GM19468 (cell line): Measurements from ENCODE around the gene ADIRF.
"Not testable (repeated sequence)": the region's sequence is repeated elsewhere in the genome, so short reads cannot be mapped to it uniquely, and the experiment has no call there.

ENCODE experiments used
- ATAC-seq: cut with Tn5 transposase; IDR thresholded peaks from one replicate; pipeline ENCODE4 v1.9.1; 2021; ENCODE audit warnings: mild to moderate bottlenecking, moderate library complexity, moderate number of reproducible peaks; ENCODE audit not compliant: unreplicated experiment; ENCODE audit errors: extremely low read depth

ADIRF gene

DNA sequence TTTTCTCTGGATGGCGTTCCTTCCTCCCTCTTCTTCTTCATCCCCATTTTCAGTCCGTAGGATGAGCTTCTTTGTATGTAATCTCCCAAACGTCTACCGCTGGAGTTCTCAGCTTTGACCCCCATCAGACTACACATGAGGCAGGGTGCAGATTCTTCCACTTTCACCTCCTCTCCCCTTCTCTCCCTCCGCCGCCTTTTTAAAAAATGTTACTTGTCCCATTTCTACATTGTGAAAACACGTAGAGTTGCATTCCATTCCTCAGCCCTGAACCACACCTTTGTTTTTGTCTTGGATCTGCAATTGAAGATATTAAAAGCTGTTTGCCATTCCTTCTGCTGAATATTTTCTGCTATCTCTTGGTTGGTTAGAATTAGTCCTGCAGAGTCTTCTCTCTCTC, 6.2 kb downstream of the ADIRF start:
- ATAC-seq, result no peak

DNA sequence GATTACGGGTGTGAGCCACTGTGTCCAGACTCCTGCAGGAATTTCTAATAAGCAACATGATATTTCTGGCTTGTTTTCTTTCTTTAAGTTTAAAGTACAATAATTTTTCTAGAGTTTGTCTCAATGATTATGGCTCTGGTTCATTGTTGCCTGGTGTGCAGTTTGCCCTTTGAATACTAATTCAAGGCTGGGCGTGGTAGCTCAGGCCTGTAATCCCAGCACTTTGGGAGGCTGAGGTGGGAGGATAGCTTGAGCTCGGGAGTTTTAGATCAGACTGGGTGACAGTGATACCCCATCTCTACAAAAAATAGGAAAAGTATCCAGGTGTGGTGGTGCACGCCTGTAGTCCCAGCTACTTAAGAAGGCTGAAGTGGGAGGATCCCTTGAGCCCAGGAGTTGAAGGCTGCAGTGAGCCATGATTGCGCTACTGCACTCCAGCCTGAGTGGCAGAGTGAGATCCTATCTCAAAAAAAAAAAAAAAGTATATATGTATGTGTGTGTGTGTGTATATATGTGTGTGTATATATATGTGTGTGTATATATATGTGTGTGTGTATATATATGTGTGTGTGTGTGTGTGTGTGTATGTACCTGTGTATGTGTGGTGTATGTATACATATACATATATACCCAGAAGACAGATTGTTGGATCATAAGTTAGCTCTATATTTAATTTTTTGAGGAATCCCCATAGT, 8.2 kb downstream of the ADIRF start:
- ATAC-seq, result no peak

DNA sequence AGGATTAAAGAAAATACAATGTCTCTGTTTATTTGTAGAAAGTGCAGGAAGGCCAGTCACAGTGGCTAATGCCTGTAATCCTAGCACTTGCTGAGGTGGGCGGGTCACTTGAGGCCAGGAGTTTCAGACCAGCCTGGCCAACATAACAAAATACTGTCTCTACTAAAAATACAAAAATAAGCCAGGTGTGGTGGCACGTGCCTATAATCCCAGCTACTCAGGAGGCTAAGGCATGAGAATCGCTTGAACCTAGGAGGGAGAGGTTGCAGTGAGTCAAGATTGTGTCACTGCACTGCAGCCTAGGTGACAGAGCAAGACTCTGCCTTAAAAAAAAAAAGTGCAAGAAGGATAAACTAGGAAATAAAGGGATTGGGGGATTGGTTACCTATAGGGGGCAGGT, 10.2 kb downstream of the ADIRF start:
- ATAC-seq, result not testable (repeated sequence)

DNA sequence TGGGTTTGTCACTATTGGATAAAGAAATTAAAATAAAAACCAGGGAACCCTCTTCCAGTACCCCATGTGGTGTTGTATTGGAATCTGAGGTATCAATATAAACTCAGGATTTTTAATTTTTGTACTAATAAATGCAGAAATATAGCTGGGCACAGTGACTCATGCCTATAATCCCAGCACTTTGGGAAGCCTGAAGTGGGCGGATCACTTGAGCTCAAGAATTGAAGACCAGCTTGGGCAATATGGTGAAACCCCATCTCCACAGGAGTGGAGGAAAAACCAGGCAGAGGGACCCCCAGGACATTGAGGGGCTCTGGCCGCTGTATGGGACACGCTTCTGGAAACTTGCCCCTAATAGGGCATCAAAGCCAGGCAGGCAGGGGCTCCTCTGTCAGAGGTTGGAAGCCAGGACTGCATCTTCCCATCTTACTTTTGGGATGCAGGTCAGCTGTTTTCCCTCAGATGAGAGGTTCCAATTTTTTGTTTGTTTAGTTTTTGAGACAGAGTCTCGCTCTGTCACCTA, 11.1 kb downstream of the ADIRF start:
- no peak for ATAC-seq

DNA sequence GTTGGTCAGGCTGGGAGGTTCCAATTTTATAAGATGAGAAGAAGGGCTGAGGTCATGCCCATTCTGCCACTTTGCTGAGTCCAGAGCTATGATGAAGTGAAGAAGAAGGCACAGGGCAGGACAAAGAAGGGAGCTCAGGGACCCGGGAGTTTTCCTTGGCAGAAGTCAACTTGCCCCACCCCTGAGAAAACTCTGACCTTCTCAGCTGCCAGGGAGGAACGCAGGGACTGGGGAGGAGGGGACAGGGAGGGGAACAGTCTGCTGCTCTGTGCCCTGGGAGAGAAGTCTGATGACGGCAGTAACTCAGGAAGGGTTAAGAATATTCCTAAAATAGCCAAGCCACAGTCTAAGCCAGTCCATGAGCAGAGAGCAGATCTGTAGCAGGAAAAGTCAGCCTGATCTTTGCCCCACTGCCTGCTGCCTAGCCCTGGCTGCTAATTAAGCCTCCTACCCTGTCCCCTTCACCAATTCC, 11.7 kb downstream of the ADIRF start:
- ATAC-seq, result no peak

DNA sequence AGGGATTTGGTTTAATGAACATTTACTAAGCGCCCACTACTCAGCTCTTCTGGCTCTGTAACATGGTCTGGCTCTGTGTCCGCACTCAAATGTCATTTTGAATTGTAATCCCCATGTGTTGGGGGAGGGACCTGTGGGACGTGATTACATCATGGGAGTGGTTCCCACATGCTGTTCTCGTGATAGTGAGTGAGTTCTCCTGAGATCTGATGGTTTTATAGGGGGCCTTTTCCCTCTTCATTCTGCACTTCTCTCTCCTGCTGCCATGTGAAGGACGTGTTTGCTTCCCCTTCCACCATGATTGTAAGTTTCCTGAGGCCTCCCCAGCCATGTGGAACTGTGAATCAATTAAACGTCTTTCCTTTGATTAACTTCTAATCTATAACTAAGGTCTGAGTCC, 12.7 kb downstream of the ADIRF start:
- ATAC-seq, result not testable (repeated sequence)

DNA sequence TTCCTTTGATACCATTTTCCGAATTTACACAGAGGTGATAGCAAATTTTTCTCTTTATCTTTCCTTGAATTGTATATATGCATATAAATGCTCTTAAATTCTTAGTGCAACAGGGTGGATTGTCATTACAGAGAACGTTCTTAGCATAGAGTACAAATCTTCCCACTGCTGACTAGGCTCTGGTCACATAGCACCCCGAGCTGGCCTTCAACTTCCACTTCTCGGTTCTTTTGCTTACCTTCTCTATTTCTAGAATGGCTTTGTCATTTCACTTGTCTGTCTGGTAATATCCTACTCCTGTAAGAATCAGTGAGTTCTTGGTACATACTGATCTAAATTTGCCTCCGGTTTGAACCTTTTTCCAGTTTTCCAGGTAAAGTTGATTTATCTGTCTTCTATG, 13.4 kb downstream of the ADIRF start:
- no peak for ATAC-seq

DNA sequence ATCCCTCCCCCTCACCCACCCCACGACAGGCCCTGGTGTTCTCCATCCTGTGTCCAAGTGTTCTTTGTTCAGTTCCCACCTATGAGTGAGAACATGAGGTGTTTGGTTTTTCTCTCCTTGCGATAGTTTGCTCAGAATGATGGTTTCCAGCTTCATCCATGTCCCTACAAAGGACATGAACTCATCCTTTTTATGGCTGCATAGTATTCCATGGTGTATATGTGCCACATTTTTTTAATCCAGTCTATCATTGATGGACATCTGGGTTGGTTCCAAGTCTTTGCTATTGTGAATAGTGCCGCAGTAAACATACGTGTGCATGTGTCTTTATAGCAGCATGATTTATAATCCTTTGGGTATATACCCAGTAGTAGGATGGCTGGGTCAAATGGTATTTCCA, 16.2 kb downstream of the ADIRF start:
- not testable (repeated sequence) for ATAC-seq

DNA sequence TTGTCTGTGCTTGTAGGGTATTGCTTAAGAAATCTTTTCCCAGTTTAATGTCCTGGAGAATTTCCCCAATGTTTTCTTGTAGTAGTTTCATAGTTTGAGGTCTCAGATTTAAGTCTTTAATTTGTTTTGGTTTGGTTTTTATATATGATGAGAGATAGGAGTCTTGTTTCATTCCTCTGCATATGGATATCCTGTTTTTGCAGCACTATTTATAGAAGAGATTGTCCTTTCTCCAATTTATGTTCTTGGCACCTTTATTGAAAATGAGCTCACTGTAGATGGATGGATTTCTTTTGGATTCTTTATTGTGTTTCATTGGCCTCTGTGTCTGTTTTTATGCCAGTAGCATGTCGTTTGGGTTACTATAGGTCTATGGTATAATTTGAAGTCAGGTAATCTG, 20.2 kb downstream of the ADIRF start:
- no peak for ATAC-seq

DNA sequence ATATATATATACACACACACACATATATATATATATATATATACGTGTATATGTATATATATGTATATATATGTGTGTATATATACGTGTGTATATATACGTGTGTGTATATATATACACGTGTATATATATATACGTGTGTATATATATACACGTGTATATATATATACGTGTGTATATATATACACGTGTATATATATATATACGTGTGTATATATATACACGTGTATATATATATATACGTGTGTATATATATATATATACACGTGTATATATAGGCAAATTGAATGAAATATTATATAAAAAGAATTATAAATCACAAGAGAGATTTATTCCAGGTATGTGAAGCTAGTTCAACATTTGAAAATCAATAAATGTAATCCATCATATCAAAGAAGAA, 23.1 kb downstream of the ADIRF start:
- not testable (repeated sequence) for ATAC-seq

DNA sequence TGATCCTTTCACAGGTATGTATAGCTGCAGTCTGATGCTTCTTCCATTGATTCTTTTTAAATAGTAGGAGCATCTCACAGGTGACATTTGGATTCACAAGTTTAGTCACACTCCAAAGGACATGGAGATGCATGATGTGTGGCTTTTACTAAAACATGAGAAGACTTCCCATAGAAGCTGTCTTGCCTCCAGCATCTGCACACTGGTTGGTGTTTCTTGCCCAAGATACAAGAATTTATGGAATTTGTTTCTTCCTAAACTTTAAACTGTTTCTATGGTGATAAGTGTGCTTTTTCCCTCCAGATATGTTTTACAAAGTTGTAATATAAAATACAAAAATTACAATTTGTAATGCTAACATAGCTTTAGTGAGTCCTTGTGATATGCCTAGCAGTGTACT, 24.2 kb downstream of the ADIRF start:
- no peak for ATAC-seq

DNA sequence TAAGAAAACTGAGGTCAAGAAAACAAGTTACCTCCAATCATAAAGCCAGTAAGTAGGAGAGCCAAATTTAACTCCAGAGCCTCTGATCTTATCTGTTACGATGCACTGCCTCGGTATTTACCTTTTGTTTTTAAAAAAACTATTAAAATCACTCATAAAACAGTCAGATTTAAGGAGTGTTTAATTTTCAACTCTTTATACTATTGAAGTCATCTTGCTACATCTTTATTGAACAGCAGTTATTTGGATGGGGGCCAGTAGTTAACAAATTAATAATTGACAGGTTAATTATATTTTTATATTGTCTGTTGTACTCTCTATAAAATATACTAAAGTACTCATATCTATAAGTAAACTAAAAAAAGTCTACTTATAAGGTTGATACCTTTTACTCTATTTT, 24.6 kb downstream of the ADIRF start:
- no peak for ATAC-seq

DNA sequence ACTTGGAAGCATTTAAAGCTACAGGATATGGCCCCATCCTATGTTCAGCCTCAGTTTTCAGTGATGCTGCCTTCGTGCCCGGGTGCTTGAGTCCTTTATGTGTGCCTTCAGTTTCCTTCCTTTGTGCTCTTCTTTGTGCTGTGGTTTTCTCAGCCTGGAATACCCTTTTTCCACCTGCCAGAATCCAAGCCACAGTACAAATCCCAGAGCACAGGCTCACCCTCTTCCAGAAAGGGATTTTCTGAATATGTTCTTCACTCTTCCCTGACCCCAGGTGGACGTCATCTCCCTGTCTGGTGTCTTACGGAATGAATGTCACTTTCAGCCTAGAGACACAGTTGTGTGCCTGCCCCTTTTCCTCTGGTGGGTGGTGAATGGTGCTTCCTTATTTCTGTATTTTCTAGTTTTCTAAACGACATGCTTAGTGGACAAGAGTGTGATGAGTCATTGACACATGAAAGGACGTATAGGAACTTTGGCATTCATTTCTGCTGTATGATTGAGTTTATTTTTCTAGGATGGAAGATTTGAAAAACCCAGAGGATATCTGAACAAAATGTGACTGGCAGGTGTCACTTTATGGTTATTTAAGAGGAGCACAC, 31.6 kb downstream of the ADIRF start:
- ATAC-seq, result not testable (repeated sequence)

DNA sequence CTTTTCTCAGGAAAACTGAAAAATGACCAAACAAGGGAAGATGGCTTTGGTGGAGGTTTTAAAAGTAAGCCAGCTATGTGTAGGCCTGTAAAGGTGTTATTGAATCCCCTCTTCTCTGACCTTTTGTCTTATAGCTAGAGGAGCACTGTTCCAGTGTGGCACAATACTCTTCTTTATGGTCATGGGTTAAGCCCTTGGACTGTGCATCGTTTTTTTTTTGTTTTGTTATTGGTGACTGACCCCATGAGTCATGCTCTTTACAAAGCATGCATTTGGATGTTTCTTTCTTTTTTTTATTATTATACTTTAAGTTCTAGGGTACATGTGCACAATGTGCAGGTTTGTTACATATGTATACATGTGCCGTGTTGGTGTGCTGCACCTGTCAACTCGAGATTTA, 32.2 kb downstream of the ADIRF start:
- no peak for ATAC-seq

DNA sequence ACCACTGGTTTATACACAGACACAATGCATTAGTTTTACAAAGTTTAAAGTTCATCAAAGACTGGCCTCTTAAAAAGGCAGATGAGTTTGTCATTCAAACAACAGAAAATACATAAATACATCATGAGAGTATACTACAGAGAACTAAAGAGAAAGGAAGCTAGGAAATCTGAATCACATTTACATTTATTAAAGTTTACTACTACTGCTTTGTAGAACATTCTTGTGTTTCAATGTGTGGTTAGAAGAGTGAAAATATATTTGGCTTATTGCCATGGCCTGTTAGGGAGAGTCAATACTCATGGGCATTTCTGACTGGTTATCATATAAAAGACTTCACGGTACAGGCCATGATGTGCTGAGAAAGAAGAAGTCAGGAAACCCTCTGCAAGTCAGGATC, 38.8 kb downstream of the ADIRF start:
- not testable (repeated sequence) for ATAC-seq

DNA sequence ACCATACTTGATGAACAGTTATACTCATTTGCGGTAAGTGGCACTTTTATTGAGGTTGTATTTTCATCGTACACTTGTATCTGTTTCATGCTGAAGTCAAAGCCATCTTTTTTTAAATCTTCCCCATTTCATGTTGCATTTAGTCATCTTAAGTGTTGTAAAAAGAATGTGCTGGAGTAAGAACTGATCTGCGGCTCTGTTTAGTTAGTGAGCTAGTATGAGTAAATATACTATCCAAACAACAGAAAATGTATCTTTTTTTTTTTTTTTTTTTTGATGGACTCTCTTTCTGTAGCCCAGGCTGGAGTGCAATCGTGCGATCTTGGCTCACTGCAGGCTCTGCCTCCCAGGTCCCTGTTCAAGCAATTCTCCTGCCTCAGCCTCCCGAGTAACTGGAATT, 39.4 kb downstream of the ADIRF start:
- not testable (repeated sequence) for ATAC-seq

DNA sequence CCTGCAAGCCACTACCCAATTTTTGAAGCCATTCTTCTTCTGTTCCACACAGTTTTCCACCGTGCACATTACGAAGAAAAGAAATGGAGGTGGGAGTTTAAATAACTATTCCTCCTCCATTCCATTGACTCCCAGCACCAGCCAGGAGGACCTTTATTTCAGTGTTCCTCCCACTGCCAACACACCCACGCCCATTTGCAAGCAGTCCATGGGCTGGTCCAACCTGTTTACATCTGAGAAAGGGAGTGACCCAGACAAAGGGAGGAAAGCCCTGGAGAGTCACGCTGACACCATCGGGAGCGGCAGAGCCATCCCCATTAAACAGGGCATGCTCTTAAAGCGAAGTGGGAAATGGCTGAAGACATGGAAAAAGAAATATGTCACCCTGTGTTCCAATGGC, 40.0 kb downstream of the ADIRF start:
- not testable (repeated sequence) for ATAC-seq

DNA sequence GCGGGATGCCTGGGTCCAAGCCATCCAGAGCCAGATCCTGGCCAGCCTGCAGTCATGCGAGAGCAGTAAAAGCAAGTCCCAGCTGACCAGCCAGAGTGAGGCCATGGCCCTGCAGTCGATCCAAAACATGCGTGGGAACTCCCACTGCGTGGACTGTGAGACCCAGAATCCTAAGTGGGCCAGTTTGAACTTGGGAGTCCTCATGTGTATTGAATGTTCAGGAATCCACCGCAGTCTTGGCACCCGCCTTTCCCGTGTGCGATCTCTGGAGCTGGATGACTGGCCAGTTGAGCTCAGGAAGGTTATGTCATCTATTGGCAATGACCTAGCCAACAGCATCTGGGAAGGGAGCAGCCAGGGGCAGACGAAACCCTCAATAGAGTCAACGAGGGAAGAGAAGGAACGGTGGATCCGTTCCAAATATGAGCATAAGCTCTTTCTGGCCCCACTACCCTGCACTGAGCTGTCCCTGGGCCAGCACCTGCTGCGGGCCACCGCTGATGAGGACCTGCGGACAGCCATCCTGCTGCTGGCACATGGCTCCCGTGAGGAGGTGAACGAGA, 40.9 kb downstream of the ADIRF start:
- ATAC-seq, result not testable (repeated sequence)

DNA sequence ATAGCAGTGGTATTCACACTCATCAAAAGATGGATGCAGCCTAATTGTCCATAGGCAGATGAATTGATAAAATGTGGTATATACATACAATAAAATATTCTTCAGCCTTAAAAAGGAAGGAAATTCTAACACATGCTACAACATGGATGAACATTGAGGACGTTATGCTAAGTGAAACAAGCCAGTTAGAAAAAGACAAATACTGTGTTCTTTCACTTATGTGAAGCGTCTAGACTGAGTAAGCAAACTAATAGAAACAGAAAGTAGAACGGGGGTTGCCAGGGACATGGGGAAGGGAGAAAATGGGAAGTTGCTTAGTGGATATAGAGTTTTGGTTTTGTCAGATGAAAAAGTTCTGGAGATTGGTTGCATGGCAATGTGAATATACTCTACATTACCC, 45.2 kb downstream of the ADIRF start:
- ATAC-seq, result not testable (repeated sequence)

DNA sequence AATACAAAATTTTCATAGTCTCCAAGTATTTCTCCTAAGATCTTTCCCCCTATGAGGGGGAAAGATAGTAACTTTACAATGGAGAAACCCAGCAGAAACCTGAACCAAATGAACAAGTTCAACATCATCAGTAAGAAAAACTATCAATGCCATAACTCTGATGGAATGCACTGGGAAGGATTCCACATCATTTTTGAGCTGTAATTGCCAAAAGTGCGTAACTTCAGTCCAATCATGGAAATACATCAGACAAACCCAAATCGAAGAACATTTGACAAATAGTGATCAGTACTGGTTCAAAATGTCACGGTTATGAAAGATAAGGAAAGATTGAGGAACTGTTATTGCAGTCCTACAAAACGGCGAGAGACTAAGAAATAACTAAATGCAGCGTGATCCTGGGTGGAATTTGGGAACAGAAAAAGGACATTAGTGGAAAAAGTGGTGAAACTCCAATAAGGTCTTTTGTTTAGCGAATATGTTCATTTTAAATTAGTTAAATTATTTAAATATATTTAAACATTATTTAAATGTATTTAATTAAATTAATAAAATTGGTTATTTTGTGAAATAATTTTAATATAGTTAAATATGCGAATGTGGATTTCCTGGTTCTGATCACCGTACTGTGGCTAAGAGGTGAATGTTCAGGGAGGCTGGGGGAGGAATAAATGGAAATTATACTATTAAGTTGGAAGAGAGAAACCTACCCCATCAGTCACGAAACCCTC, 46.9 kb downstream of the ADIRF start:
- ATAC-seq, result not testable (repeated sequence)

DNA sequence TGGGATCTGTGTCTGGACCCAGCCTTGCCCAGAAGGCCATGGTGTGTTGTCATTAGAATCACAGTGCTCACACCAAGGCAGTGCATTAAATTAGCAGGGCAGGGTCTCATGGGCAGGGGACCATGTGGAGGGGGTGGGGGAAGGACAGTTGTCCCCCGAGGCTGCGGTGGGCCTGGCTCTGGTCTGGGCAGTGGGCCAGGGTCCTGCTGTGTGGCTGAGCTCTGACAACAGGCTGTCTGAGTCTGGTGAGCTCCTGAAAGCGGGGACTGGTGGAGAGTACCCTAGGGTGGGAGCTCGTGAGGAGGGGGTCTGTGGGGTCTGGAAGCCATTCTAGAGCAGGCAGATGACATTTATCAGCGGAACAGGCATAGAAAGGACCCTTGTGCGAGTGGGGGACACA, 49.8 kb downstream of the ADIRF start:
- ATAC-seq, result not testable (repeated sequence)
